HG03558 (cell line): ENCODE results near the gene MUC13.

Source experiments
- ATAC-seq: cut with Tn5 transposase; IDR thresholded peaks from one replicate; pipeline ENCODE4 v1.9.1; 2021; ENCODE audit warnings: moderate number of reproducible peaks; ENCODE audit not compliant: unreplicated experiment; ENCODE audit errors: extremely low read depth

The MUC13 gene

DNA sequence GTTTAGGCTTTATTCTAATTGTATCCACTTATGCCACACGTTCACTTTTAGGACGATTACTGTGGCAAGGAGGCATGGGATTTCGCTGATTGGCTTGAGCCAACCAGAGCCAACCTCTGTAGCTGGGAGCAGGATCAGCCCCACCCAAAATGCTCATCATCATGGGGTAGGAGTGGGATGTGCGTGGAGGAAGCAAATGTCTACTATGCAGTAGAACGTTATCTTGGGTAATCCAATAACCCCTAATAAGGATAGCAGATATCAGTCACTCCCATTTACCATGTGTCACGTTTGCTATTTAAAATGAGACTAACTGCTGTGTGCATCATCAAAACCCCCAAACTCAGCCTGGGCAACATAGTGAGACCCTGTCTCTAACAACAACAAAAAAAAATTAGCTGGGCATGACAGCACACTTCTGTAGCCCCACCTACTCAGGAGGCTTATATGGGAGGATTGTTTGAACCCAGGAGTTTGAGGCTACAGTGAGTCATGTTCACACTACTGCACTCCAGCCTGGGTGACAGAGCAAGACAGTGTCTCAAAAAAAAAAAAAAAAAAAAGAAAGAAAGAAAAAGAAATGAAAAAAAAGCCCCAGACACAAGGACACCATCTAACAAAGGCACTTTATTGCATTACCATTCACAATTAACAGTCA, 29.6 kb downstream of the MUC13 start:
- no peak for ATAC-seq

- no peak for ATAC-seq
These were observed 30.4 kb downstream of the MUC13 start for GRCh38 chr3:124903896-124904834.

DNA sequence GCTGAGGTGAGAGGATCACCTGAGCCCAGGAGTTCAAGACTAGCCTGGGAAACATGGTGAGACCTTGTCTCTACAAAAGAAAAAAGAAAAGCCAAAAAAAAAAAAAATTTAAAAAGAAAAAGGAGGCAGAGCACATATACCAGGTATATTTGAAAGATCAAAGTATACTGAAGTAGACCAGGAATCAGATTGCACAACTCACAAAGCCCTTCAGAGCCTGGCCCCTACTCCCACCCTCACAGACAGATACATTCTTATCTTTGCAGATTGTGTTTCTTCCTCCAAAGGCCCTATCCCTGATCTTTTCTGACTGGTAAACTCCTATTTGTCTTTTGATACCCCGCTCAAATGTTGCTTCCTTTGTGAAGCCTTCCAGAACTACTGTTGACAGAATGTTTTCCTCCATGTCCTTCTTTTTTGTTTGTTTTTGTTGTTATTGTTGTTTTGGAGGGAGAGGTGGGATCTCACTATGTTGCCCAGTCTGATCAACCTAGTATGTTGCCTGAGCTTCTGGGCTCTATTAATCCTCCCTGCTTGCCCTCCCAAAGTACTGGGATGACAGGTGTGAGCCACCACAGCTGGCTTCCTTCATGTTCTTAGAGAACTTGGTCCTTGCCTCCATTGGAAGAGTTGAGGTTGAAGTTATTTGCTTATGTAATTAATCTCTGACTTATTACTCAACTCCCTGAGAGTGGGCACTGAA, 37.6 kb downstream of the MUC13 start:
- ATAC-seq: no peak

GRCh38 chr3:124895756-124896155, 38.8 kb downstream of the MUC13 start:
- no peak for ATAC-seq

GRCh38 chr3:124893526-124893925, 41.0 kb downstream of the MUC13 start:
- ATAC-seq: no peak

- ATAC-seq: no peak
These were observed 43.9 kb downstream of the MUC13 start for GRCh38 chr3:124890573-124891190.

GRCh38 chr3:124888482-124889441, 45.8 kb downstream of the MUC13 start:
- ATAC-seq: no peak

GRCh38 chr3:124887932-124888298, 46.6 kb downstream of the MUC13 start:
- ATAC-seq: no peak

GRCh38 chr3:124887177-124887931, 47.2 kb downstream of the MUC13 start, which contains the start of gene ITGB5:
Gene ITGB5, minus strand, starts transcription at chr3:124887365. Its CDS starts 365 bp downstream, at chr3:124887000.
- no peak for ATAC-seq

DNA sequence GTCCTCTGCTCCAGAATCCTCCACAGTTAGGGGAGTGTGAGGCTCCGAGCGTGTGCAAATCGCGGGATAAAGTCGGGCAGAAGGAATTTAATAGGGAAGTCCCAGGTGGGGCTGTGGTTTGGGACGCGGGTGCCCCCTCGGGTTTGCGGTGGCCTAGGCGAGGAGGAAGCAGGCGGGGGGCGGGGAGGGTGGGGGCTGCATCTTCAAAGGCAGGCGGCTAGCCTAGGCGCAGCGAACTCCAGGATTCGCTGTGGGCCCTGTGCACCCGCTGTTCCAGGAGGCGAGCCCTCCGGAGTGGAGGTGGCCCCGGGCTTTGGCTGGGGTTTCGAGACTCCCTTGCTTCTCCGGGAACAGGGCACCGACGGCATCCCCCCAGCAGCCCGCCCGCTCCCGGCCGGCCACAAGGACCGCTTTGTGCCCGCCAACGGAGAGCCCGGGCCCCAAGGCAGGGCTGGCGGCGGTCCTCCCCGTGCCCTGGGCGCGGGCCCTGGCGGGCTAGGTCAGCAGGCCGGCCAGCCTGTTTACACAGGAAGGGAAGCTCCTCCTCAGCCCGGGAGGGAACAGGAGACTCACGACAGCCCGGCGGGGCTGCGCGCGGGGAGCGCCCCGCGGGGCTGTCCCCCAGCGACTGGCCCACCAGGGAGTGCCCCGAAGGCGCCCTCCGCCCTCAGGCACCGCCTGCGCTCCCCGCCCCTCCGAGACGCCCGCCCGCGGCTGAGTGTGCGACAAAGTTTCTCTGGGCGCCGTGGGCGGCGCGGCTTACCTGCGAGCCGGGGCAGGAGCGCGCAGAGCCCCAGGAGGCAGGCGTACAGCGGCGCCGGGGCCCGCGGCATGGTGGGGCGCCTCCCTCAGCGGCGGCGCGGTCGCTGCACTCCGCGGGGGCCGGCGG, 48.1 kb downstream of the MUC13 start:
- no peak for ATAC-seq

GRCh38 chr3:124885466-124886167, 48.9 kb downstream of the MUC13 start:
- no peak for ATAC-seq

GRCh38 chr3:124884474-124885101, 50.0 kb downstream of the MUC13 start:
- no peak for ATAC-seq

GRCh38 chr3:124883766-124884473, 50.6 kb downstream of the MUC13 start:
- ATAC-seq: no peak

- no peak for ATAC-seq
These were observed 51.5 kb downstream of the MUC13 start for GRCh38 chr3:124882816-124883747.
